GM21390 (cell line): ENCODE data around the gene SECTM1.
"Not testable (repeated sequence)": the region's sequence is repeated elsewhere in the genome, so short reads cannot be mapped to it uniquely, and the experiment has no call there.

Experiments
- ATAC-seq: cut with Tn5 transposase; IDR thresholded peaks from one replicate; pipeline ENCODE4 v1.9.1; 2021; ENCODE audit not compliant: unreplicated experiment

SECTM1 gene

DNA sequence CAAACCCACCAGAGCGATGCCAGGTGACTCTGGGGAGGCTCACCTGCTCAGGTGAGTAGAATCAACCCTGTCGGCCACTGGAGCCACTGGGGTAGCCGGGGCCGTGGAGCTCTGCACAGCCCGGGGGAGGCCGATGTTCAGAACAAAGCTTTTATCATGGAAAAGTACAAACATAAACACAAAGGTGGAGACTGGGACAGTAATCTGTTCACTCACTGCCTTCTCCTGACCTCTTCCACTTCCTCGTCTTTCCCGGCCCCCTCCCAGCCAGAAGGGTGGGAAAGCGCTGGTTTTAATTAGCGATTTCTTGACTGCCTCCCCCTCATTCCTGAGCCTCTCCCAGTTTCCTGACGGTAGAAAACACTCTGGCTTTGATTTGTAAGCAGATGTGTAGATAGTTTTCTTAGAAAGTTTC is 15.7 kb upstream of the SECTM1 start:
- no peak for ATAC-seq

DNA sequence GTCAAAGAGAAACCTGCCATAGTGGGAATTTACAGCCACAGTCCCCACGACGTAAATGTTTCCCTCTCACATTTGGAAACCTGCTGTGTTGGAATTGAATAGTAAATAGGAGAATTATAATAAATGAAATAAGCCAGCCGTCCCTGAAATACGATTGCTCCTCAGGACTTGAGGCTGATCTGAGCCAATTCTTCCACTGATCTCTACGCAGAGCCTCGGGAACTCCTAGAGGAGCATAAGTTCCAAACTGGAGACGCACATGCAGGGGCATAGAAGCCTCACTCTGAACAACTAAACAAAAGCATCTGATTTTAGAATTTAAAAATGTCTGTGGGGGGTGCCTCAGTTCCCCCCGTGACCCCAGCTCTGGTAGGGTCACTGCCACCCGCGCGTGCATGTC is 15.3 kb upstream of the SECTM1 start:
- no peak for ATAC-seq

DNA sequence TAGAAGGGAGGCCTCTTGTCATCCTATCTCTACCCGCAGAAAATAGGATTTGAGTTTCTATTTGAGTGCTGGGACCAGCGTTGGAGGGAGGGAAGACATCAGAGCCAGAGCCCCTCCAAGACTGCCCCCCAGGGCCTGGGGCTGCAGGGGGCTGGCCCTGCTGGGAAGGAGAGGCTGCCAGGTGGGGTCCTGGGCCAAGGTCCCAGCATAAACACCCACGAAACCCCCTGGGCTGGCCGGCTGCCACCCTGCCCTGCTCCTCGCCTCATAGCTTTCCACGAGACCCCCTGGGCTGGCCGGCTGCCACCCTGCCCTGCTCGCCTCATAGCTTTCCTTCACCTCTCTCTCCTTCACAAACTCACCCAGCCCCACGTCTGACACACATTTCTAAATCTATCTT is 14.9 kb upstream of the SECTM1 start:
- no peak for ATAC-seq

DNA sequence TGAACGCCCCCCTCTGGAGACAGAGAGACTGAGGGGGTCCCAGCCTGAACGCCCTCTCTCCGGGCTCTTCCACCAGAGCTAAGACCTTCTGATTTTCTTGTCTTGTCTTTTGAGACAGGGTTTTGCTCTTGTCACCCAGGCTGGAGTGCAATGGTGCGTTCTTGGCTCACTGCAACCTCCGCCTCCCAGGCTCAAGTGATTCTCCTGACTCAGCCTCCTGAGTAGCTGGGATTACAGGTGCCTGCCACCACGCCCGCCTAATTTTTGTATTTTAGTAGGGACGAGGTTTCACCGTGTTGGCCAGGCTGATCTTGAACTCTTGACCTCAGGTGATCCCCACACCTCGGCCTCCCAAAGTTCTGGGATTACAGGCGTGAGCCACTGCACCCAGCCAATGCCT is 14.4 kb upstream of the SECTM1 start:
- not testable (repeated sequence) for ATAC-seq

DNA sequence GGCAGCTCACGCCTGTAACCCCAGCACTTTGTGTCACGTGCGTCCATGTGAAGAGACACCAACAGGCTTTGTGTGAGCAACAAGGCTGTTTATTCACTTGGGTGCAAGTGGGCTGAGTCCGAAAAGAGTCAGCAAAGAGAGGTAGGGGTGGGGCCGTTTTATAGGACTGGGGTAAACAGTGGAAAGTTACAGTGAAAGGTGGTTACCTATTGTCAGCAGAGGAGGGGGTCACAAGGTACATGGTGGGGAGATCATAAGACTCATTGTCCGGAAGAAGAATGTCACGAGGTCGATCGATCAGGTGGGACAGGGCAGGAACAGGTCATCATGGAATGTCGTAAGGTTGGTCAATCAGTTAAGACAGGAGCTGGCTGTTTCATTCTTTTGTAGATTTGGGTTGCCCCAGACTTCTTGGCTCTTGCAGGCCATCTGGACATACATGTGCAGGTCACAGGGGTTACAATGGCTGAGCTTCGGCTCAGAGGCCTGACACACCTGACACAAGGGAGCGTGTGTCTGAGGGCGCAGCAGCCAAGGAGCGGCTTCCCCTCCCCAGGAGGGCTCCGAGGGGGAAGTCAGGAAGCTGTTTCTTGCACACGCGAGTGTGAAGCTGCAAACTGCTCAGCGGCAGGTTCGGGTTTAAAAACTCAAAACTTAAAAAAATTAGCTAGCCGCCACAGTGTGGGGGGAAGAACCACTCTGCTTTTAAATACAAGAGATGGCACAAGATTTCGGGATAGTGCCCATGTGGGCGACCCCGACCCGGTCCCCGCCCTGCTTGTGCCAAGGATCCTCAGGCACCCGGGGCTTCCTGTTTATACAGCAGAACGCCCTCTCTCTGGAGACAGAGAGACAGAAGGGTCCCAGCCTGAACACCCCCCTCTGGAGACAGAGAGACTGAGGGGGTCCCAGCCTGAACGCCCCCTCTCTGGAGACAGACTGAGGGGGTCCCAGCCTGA is 13.1 kb upstream of the SECTM1 start:
- no peak for ATAC-seq

DNA sequence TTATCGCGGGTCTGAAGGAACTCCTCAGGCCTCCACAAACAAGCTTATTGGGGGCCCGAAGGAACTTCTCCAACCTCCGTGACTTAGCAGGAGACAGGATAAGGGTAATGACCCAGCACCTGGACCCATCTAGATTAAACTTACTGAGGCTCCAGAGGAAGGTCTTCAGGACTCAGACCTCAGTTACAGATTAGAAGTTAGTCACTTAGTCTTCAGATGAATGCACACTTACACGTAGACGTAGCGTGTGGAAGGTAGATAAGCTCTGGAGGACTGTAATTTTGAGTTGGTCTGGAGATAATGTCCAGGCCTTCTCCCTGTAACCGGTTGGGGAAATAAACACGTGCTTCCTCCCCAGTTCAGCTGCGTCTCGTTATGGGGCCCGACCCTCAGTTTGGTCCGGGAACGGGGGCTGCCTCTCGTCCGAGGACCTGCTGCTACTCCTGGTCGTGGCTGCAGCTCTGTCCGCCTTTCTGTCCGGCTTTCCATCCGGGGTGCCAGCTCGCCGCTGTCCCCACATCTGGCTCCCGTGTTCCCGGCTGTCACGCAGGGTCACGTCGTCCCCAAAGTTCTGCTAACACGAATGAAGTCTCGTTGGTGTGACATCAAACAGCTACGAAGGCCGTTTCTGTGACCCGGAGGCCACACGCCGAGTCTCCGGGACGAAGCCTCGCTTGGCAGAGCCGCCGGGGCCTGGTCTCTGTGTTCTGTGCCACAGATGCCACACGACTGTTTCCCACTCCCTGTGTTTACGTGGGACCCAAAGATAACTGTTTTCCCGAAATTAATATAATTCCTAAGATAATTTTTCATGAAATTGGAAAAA is 11.8 kb upstream of the SECTM1 start:
- no peak for ATAC-seq

DNA sequence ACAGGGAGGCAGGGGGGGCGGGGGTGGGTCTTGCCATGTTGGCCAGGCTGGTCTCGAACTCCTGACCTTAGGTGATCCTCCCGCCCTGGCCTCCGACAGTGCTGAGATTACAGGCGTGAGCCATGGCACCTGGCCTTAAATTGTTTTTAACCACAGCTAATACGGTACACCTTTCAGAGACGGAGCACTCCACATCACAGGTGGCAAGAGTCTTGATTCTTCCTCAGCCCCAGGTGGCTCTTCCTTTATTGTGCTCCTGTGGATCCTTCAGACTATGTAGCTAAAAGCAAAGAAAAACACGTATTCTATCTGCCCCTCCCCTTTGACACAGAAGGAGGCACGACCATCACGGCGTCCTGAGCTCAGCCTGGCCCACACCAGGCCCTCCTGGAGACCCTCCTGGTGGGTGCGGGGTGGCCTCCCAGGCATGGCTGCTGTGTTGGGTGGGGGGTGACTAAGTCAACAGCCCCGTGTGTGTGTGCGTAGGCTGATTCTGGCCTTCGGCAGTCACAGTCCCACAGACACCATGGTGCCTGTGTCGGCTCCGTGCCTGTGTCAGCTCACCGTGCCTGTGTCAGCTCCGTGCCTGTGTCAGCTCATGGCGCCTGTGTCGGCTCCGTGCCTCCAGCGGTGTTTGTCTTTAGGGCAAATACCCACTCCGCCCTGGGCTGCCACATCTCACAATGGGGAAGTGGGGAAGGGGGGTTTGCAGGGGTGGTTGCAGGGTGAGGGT is 10.8 kb upstream of the SECTM1 start:
- no peak for ATAC-seq

DNA sequence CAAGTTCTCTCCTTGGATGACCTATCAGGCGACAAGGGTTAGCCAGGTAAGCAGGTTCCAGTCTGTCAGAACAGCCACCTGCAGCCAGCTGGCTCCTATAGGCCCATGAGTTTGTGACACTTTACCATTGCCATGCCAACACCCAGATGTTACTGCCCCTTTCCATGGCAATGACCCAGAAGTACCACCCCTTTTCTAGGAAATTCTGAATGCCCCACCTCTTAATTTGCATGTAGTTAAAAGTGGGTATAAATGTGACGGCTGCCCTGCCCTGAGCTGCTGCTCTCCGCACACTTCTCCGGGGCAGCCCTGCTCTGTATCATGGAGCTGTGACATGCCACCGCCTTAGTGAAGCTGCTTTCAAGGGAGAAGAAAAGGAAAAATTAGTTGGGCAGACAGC is 10.0 kb upstream of the SECTM1 start:
- ATAC-seq = no peak

DNA sequence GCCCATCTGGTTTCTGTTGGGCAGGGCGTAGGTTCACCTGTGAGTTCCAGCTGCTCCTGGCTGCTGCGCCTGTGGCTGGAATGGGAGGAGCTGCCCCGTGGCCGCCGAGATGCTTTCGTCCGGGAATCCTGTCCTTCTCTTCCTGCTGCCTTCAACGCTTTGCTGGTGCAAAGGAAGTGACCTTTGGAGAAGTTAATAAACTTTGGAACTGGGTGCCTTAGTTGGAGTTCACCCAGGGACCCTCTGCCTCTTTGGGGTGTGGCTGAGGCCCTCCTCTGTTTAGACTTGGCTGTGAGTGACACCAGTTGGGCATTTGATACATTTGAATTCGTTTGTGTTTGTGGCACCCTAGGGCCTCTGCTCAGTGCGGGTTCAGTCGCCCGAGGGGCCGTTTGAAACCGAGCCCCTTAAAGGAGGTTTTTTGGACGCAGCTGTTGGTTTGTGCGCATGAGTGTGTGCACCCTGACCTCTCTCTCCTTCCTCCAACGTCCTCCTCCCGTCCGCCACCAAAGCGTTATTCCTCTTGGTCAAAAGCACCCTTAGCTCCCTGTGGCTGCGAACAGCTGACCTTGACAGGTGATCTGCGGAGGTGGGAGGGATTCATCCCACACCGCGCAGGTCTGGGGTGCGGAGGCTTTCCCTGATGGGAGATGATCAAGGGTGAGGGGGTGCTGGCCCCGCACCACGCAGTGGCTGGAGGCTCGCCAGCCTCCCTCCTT is 9.0 kb upstream of the SECTM1 start:
- ATAC-seq = no peak

DNA sequence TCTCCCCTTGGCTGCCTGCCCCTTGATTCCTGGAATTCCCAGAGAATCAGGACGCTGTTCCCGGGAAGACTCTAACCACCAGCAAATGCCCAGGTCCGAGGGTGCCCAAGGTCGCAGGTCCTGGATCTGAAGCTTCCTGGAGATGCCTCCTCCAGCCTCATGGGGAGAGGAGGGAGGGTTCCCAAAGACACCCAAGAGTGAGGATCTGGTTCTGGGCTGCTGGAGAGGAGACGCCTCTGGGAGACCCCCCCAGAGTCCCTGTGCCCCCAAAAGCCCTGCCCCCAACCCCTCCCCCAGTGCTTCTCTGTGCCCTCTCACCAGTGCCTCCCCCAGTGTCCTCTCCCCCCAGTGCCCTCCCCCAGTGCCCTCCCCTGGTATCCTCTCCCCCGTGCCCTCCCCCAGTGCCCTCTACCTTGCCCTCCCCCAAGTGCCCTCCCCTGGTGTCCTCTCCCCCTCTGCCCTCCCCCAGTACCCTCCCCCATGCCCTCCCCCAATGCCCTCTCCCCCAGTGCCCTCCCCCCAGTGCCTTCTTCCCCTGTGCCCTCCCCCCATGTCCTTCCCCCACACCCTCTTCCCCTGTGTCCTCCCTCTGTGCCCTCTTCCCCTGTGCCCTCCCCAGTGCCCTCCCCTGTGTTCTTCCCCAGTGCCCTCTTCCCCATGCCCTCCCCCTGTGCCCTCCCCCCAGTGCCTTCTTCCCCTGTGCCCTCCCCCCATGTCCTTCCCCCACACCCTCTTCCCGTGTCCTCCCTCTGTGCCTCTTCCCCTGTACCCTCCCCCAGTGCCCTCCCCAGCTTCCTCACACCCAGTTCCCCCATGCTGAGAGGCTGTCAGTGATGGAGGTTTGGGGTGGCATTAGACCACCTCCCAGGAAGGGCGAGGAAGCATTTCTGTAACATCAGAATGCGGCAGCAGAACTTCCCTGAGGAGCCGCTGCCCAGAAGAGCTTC is 6.3 kb upstream of the SECTM1 start:
- no peak for ATAC-seq

DNA sequence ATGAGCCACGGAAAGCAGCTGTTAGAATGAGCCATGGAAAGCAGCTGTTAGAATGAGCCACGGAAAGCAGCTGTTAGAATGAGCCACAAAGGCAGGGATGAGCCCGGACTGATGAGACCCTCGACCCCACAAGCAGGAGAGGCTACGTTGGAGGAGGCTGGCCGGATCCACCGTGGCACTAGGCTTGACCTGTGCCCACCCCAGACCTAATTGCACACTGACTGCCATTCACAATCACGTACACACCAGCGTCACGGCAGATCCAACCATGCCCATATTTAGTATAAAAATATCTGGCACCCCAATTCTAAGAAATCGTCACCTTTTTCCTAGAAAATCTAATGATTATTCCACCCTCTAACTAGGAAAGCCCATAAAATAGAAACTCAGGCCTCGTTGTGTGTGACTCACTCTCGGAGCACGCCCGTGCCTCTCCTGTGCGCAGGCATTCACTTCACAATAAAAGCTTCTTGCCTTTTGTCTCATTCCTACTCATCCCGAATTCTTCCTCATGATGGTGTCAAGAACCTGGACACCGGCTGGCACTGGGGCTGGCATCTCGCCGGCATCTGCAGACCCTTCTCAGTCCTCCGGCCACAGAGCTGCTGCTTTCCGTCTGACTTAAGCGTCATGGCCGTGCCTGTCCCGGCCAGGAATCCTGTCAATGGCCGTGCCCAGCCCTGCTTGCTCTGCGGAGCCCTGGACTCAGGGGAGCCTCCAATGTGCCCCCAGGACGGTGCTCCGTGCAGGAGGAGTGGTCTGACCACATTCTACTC is 5.5 kb upstream of the SECTM1 start:
- no peak for ATAC-seq

DNA sequence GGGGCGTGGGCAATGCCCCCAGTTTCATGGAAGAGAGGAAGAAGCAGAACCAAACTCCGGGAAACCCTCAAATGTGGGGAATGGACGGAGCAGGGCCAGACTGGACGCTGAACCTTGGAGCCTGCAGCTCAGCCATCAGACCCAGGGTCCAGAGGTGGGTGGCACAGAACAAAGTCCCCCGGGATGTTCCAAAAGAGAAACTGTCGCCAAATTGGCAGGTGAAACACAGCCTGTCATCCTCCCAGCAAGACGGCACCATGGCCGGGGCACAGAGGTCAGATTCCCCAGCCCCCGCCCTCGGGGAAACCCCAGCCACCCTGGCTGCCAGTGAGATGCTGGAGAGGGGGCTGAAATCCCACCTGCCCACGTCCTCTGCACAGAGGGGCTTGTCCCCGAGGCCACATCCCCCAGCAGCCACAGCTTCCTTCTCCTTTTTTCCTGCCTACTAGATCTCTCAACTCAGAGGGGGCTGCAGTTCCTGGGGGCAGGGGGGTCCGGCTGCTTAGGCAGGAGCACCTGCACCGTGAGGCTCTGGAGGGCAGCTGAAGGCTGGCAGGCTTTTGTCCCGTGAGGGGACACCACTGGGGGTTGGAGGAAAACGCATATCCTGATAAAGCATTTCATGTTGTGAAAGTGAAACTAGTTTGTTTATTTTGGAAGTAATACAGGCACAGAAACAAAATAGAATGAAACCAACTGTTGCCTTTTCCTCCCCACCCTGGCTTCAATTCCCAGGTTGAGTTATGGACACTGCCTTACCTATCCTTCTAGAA is 1.2 kb upstream of the SECTM1 start:
- ATAC-seq = no peak

DNA sequence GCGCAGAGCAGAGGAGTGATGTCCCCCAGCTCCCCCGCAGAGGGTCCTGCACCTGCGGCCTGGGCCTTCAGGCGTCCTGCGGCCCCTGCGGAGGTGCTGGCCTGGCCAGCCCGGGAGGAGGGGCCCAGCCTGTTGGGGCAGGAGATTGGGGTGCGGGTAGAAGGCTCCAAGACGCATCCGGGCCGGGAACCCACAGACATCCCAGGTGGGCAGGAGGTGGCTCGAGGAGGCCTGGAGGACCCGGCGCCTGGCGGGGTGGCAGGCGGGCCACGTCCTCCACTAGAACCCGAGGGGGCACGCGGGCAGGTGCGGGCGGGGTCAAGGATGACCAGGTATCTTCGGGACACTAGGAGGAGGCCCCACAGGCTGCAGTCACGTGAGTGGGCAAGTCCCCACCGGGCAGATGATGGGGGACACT is 647 bp upstream of the SECTM1 start:
- ATAC-seq = no peak

DNA sequence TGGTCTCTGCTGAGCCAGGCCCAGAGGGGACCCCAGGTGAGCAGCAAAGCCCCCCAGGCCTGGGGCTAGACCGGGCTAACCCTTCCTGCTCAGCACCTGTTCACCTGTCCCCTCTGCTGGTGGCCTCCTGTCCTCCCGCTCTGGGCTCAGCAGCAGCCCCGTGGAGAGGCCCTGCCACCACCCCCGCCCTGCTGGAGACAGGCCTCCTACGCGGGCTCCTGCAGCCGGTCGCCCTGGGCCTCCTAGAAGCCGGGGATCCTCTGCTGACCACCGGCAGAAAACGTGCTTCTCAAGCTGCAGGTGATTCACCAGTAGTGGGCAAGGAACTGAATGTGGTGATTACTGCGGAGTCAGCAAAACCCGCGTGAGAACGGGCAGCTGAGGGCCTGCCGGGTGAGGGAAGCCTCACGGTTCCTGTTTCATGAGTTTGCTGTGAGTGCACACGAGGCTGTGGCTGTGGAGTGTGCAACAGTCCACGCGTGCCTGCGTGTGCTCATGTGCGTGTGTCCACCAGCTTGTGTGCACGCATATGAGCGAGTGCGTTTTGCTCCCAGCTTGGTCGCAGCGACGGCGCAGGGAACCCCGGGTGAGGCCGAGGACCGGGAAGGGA is 792 bp downstream of the SECTM1 start:
- no peak for ATAC-seq

DNA sequence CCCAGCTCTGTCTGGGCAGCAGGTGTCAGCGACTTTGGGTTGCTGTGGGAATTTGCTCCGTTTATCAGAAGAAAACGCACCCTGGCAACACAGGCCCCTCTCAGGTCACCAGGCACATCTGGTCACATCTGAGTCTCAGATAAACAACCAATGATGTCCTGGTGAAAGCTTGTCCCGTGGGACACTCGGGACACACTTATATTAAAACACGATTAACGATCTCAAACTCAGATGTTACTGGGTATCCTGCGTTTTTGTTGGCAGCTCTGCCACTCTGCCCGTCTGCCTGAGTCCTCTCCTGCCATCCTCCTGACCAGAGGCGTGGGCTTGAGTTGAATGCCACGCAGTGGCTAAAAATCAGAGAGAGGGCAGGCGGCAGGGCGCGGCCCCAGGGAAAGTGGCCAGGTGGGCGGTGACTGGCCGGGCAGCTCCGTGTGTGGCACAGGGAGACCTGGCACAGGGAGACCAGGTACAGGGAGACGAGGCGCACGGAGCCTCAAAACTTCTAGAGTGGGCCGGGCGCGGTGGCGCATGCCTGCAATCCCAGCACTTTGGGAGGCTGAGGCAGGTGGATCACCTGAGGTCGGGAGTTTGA is 2.1 kb downstream of the SECTM1 start:
- no peak for ATAC-seq

DNA sequence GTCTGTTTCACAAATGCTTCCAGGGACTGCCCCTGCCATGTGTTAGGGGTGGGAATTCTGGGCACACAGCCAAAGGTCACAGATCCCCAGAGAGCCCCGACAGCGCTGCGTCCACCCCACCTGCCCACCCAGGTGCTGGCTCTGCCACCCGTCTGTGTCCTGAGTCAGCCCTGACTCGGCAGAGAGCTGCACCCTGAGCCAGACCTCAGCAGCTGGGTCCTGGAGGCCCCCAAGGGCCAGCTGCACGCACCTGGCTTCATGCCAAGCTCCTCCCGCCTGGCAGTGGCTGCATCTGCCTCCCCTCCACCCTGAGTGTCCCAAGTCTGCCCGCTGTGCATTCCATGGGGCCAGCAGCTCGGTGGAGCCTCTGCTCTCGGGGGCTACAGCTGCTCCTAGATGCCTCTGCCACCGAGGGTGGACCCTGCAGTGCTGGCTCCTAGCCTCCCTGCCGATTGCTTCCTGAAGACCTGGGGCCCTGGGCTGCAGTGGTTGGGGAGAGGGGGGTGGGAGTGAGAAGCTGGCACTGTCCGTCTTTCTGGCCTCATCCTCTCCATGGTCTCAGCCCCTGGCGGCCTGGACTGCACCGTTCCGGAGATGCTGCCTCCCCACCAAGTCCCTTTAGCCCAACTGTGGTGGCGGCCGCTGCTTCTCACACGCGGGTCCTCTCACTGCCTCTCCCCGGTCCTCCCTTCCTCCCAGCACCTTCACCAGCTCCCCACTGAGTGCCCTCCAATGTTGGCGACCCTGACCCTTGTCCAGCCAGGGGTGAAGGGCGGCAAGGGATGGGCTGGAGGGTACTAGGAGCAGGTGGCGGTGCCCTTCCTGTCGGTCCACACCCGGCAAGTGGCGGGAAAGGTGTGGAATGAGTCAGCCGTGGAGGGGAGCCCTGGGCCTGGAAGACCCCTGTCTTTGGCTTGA is 3.0 kb downstream of the SECTM1 start:
- ATAC-seq = no peak
